Activated CD4-positive, alpha-beta T cell treated with anti-CD3 and anti-CD28 coated beads, Interleukin-2, amount 10 ng/mL, durations not matched to agents 24 days and 14 days (primary cell): ENCODE results near the gene PTTG1IP2. TPM values are rescaled to one million over a fixed set of nuclear protein-coding genes. Genes with fewer than 3 reads are reported as not detected.
"Not testable (repeated sequence)": the region's sequence is repeated elsewhere in the genome, so short reads cannot be mapped to it uniquely, and the experiment has no call there.

Experiments used
- DNase-seq: peaks from one replicate; pipeline ENCODE4 v3.0.0; 2022
- H3K27ac Mint-ChIP-seq: one replicate; pipeline ENCODE4 v1.8.0; 2022; ENCODE audit warnings: mild to moderate bottlenecking, mixed read lengths
- H3K27me3 Mint-ChIP-seq: one replicate; pipeline ENCODE4 v1.8.0; 2022; ENCODE audit warnings: mixed read lengths
- H3K36me3 Mint-ChIP-seq: one replicate; pipeline ENCODE4 v1.8.0; 2022; ENCODE audit warnings: low read depth, mild to moderate bottlenecking, mixed read lengths
- H3K4me1 Mint-ChIP-seq: one replicate; pipeline ENCODE4 v1.8.0; 2021; ENCODE audit warnings: mixed read lengths
- H3K4me3 Mint-ChIP-seq: one replicate; pipeline ENCODE4 v1.8.0; 2022; ENCODE audit warnings: mild to moderate bottlenecking, moderate library complexity, mixed read lengths
- H3K9me3 Mint-ChIP-seq: one replicate; pipeline ENCODE4 v1.8.0; 2021; ENCODE audit warnings: mixed read lengths
- intact Hi-C: fragments of 100-400 bp; cut with micrococcal nuclease; formaldehyde crosslinking; loops from one replicate; pipeline ENCODE4 v1.15.1; 2023
- total RNA-seq: library from RNA; stranded (reverse); gene quantifications from 2 replicates; pipeline ENCODE4 v1.2.3, GENCODE V29; 2022

PTTG1IP2 gene
- total RNA-seq, 1 donor from 2014 or later, result not detected

DNA sequence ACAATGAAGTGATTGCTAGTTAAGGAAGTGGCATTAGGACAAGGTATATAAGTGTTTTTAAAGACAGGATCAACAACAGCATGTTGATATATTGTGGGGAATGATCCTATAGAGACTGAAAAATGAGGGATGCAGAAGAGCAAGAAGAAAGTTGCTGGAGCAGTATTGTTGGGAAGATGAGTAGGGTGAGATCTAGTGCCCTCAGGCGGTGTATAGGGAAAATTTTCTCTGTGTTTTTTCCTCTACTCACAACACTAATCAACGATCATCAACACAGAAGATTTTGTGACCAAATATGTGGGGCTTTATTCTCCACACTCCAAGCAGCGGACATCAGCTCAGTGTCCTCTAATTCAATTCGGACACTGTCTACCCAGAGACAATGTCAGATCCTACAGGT, 9.6 kb upstream of the PTTG1IP2 start:
- Mint-ChIP-seq H3K4me3 (no peak overlapping the region), H3K36me3 (no peaks in the 10 kb centered on the region), H3K9me3 (peaks cover 7% of the 10 kb centered on the region), H3K4me1 (peaks cover 9% of the 10 kb centered on the region), H3K27ac (no peak overlapping the region), H3K27me3 (peaks cover 8% of the 10 kb centered on the region)
- intact Hi-C loops, result no loop called here
- no peak for DNase-seq

DNA sequence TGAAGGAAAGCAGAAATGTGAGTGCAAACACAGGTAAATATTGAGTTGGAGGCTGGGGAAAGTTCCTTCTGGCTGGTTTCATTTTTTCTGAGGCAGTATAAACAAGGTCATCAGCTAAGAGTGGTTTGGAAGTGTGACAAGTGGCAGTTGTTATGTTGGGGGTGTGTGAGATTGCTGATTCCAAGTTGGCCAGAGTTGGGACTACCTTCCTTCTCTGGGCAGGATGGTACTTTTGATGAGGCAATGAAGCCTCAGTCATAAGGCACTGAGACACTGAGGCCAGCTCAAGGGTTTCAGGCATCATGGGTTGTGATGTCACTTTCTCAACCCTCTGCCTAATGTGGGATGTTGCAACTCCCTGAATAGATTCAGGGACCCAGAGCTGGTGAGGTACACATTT, 8.2 kb upstream of the PTTG1IP2 start:
- no peak overlapping the region for H3K27ac Mint-ChIP-seq
- H3K4me1 Mint-ChIP-seq, result peaks cover 4% of the 10 kb centered on the region
- intact Hi-C loops, result no loop called here
- peaks cover 15% of the 10 kb centered on the region for H3K9me3 Mint-ChIP-seq
- no peaks in the 10 kb centered on the region for H3K36me3 Mint-ChIP-seq
- no peak for DNase-seq
- peaks cover 2% of the 10 kb centered on the region for H3K27me3 Mint-ChIP-seq
- no peak overlapping the region for H3K4me3 Mint-ChIP-seq

DNA sequence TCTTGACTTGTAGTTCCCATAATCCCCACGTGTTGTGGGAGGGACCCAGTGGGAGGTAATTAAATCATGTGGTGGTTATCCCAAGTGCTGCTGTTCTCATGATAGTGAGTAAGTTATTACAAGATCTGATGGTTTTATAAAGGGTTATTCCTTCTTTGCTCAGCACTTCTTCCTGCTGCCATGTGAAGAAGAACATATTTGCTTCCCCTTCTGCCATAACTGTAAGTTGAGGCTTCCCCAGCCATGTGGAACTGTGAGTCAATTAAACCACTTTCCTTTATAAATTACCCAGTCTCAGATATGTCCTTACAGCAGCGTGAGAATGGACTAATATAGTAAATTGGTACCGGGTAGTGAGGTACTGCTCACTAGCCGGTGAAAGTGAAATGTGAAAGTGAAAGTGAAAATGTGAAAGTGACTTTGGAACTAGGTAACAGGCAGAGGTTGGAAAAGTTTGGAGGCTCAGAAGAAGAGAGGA, 6.2 kb upstream of the PTTG1IP2 start:
- intact Hi-C loops, result not testable (repeated sequence)

DNA sequence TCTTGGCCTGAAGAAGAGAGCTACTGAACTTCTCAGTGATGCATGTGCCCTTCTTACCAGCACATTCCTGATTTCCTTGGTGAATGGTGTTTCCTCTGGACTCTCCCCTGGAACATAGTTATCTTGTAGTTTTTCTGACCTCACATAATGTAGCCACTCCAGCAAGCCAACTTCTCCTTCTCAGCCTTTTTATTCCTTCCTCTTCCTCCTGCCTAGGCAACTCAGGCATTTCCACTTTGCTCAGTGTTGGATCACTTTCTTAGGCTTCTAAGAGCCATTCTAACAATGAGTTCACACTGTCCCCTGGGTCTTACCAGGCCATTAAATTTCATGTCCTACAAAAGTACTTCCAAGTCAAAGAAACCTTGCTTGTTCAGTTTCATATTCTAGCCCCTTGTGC, 3.6 kb upstream of the PTTG1IP2 start:
- Mint-ChIP-seq H3K9me3 (peaks cover 15% of the 10 kb centered on the region), H3K4me3 (no peak overlapping the region), H3K36me3 (no peaks in the 10 kb centered on the region), H3K27me3 (no peaks in the 10 kb centered on the region), H3K4me1 (peaks cover 4% of the 10 kb centered on the region), H3K27ac (no peak overlapping the region)
- DNase-seq, result no peak
- intact Hi-C loops, result no loop called here

More for the DNA sequence above, 6.2 kb upstream of the PTTG1IP2 start:
- H3K4me1 Mint-ChIP-seq, H3K36me3 Mint-ChIP-seq, H3K27me3 Mint-ChIP-seq, H3K27ac Mint-ChIP-seq: not testable (repeated sequence)
- H3K9me3 Mint-ChIP-seq, result peaks cover 15% of the 10 kb centered on the region
- peak; percentile 62 for DNase-seq
- H3K4me3 Mint-ChIP-seq, result peak overlapping the region; percentile 24

DNA sequence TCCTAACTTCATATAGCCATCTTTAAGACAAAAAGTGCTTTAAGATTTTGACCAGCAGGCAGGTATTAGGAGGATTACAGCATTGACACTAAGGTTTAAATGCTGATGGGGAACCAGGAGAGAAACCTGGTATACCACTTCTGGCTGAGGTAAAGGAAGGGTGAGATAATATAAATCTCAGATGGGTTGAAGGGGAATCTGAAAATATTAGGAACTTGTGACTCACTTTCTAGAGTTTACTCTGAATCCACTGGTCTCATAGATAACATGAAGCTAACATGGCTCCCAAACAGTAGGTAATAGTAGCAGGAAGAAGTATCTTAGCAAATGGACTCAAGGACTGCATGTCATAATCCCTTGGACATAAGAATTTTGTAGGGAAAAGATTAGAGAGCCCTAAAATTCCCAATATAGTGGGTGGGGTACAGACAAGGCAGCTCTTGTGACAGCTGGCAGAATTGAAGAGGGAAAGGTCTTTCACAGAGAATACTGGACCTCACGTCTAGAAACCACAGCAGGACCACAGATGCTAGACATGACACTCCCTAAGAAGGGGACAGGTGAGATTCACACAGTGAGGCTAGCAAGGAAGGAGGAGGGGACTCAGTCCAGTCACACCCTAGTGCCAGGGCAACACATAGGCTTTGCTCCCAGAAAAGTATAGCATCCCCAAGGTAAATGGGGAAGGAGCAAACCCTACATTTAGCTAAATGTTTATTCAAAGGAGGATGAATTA, 3.5 kb downstream of the PTTG1IP2 start:
- Mint-ChIP-seq H3K27ac (no peak overlapping the region), H3K36me3 (no peaks in the 10 kb centered on the region)

DNA sequence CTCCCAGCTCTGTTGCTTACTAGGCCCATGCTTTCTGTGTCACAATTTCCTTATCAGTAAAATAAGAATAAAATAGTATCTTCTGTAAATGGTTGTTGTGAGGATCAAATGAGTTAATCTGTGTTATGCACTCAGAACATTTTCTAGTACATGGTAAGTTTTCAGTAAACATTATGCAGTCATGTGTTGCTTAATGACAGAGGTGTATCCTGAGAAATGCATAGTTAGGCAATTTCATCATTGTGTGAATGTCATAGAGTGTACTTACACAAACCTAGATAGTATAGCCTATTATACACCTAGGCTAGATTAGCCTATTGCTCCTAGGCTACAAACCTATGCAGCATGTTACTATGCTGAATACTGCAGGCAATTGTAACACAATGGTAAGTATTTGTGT, 4.4 kb downstream of the PTTG1IP2 start:
- intact Hi-C loops, result no loop called here
- peaks cover under 1% of the 10 kb centered on the region for H3K27me3 Mint-ChIP-seq
- DNase-seq, result no peak
- no peak overlapping the region for H3K4me3 Mint-ChIP-seq
- no peaks in the 10 kb centered on the region for H3K36me3 Mint-ChIP-seq
- no peak overlapping the region for H3K27ac Mint-ChIP-seq
- H3K9me3 Mint-ChIP-seq, result no peaks in the 10 kb centered on the region
- H3K4me1 Mint-ChIP-seq, result no peaks in the 10 kb centered on the region

More for the DNA sequence above, 3.5 kb downstream of the PTTG1IP2 start:
- H3K4me3 Mint-ChIP-seq, result no peak overlapping the region
- H3K4me1 Mint-ChIP-seq, result no peaks in the 10 kb centered on the region
- DNase-seq, result peak; percentile 0
- no peaks in the 10 kb centered on the region for H3K27me3 Mint-ChIP-seq
- H3K9me3 Mint-ChIP-seq, result no peaks in the 10 kb centered on the region
- intact Hi-C loops, result no loop called here

DNA sequence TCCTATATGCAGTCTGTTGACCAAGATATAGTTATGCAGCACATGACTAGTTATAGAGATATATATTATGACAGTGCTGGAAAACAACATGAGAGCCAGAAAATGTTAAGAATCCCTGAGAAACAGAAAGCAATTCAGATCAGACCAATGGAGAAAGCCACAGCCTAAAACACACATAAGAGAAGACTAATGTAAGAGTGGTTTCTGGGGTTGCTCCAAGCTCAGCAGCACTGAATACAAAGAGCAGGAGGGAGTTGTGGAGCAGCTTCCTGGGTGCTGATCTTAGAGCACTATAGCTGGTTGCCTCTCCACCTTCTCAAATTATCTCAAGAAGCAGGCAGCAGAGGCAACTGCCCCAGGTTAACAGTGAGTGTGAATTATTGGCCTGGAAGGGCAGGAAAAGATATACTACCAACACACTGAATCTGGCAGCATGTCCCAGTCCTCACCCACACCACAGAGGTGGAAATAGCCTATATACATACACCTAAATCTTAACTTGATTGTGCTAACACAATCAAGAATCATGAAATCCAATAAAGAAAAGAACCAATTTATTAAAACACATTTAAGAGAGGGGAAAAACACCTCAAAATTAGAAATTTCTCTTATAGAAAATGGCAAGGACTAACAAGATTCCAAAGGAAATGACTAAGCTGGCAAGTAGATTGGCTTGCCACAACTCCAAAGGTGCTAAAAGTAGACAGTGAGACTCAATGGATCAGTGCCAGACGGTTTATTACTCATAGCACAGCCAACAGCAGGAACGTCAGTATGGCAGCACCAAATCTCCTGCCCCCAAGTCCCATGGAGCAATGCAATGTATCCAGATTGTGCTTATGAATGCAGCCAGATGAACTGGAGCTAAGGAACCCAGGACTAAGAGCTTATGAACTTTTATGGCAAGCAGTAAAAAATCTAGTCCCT, 5.1 kb downstream of the PTTG1IP2 start:
- intact Hi-C loops, result no loop called here
- DNase-seq, result no peak
- H3K9me3 Mint-ChIP-seq, result no peaks in the 10 kb centered on the region
- peaks cover 3% of the 10 kb centered on the region for H3K27me3 Mint-ChIP-seq
- H3K4me1 Mint-ChIP-seq, result no peaks in the 10 kb centered on the region
- no peak overlapping the region for H3K27ac Mint-ChIP-seq
- H3K36me3 Mint-ChIP-seq, result no peaks in the 10 kb centered on the region
- no peak overlapping the region for H3K4me3 Mint-ChIP-seq

DNA sequence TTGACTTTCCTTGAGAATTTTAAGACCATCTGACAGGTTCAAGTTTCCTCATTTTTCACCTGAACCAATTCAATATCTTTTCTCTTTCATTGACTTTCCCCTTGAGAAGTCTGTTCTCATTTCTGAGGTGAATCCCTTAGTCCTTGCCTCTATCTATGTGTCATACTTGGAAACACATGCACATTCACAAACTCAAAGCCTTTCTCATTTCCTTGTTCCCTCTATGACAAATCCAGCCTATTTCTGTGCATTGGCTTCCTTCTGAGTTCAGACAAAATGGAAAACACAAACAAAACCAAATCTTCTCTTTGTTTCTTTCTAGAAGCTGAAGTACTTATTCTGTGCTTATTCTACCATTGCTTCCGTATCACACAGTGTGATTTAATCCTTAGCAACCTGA, 13.8 kb downstream of the PTTG1IP2 start:
- DNase-seq, result no peak
- Mint-ChIP-seq H3K27me3 (peaks cover 3% of the 10 kb centered on the region), H3K9me3 (no peaks in the 10 kb centered on the region), H3K4me1 (no peaks in the 10 kb centered on the region), H3K4me3 (no peak overlapping the region), H3K27ac (no peak overlapping the region), H3K36me3 (no peaks in the 10 kb centered on the region)
- intact Hi-C loops, result no loop called here

DNA sequence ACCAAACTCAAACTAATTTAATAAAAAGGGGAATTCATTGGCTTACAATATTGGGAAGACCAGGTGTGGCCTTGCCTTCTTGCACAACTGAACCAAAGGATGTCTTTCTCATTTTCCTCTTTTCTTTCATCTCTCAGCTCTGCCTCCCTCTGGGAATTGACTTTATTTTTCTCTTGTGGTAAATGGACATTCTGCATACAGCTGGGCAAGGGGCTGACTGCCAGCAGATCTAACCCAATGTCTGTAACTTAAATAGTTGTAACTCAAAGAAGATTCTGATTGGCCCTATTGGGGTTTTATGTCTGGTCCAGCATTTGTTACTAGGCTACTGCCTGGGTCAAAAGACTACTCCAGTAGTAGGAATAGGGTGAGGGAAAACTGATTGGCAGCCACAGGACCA, 15.3 kb downstream of the PTTG1IP2 start:
- Mint-ChIP-seq H3K9me3 (no peaks in the 10 kb centered on the region), H3K27ac (no peak overlapping the region), H3K4me3 (no peak overlapping the region), H3K27me3 (peaks cover 2% of the 10 kb centered on the region), H3K36me3 (no peaks in the 10 kb centered on the region), H3K4me1 (no peaks in the 10 kb centered on the region)
- intact Hi-C loops, result no loop called here
- DNase-seq, result peak; percentile 21

DNA sequence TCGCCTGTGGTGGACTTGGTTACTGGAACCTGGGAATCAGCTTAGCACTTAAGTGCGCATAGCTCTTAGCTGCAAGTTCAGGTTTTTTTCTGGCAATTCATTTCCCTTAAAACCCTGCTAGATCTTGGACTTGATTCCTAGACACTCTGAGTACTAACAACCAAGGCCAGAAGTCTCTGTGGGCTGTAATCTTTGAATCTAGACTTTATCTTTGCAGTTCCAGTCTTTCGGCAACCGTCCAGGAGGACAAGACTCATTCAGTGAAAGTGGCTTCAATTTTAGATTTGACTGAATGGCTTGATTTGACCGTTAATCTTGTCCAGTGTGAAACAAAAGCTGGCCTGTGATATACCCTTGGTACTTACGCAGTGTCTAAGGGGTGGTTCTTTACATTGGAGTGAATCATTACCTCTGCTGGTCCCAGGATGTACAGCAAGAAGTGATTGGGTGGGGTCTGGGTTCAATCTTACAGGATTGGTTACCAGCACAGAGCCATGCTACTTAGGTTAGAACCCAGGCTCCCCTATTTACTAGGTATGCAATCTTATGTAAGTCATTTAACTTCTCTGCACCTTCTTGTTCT, 16.4 kb downstream of the PTTG1IP2 start:
- no peaks in the 10 kb centered on the region for H3K4me1 Mint-ChIP-seq
- intact Hi-C loops, result no loop called here
- no peak overlapping the region for H3K4me3 Mint-ChIP-seq
- H3K36me3 Mint-ChIP-seq, result no peaks in the 10 kb centered on the region
- H3K27me3 Mint-ChIP-seq, result peaks cover 4% of the 10 kb centered on the region
- DNase-seq, result peak; percentile 16
- no peak overlapping the region for H3K27ac Mint-ChIP-seq
- H3K9me3 Mint-ChIP-seq, result no peaks in the 10 kb centered on the region

DNA sequence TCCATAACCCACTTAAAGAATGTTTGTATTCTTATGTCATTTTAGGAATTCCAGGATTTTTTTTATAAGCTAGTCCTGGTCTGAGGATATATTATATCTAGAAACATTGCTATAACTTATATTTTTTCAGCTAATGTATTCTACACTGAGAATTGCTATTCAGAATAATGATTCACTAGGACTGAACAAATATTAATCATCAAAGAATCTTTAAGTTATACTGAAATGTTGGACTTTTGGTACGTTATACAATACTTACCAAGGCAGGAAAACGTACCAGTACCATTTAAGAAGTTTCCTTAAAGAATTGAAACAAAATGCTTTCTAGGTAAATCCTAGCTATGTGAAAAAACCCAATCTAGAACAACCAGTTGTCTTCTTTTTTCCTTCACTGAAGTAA, 18.4 kb downstream of the PTTG1IP2 start:
- Mint-ChIP-seq H3K9me3 (no peaks in the 10 kb centered on the region), H3K4me1 (no peaks in the 10 kb centered on the region), H3K27me3 (peaks cover 4% of the 10 kb centered on the region), H3K27ac (no peak overlapping the region), H3K4me3 (no peak overlapping the region), H3K36me3 (no peaks in the 10 kb centered on the region)
- DNase-seq, result no peak
- intact Hi-C loops, result no loop called here

DNA sequence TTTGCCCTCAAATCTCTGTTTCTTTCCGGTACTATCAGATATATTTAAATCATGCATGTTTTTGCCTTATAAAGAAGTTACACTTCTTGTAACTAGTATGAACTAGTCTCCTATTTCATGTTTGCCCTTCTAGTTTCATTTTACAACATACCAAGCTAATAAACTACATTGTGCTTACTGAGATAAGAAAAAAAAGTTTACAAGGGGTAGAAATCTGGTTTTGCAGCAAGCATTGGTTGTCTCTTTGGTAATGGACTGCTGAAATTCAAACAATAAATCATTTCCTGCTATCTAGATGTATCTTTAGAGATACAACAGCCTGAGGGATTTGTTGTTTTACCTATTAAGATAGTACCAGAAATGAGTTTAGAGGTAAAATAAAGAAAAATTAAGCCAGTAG, 18.8 kb downstream of the PTTG1IP2 start:
- peak; percentile 1 for DNase-seq

DNA sequence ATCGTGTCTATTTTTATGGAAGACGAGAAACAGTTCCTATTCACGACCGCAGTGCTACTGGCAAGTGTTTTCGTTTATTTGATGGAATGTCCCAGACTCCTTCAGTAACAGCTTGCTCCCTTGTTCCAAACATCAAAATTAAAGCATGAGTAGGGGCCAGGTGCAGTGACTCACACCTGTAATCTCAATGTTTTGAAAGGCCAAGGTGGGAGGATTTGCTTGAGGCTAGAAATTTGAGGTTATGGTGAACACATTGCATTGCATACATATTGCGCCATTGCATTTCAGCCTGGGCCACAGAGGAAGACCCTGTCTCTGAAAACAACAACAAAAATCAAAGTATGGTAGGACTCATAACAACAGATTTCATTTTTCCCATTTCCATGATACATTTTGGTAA, 22.8 kb downstream of the PTTG1IP2 start:
- no peaks in the 10 kb centered on the region for H3K9me3 Mint-ChIP-seq
- no peaks in the 10 kb centered on the region for H3K36me3 Mint-ChIP-seq
- peaks cover 4% of the 10 kb centered on the region for H3K27me3 Mint-ChIP-seq
- no peaks in the 10 kb centered on the region for H3K4me1 Mint-ChIP-seq
- peak; percentile 6 for DNase-seq
- no peak overlapping the region for H3K4me3 Mint-ChIP-seq
- H3K27ac Mint-ChIP-seq, result no peak overlapping the region
- intact Hi-C loops, result no loop called here

More for the DNA sequence above, 18.8 kb downstream of the PTTG1IP2 start:
- Mint-ChIP-seq H3K9me3 (no peaks in the 10 kb centered on the region), H3K4me1 (no peaks in the 10 kb centered on the region), H3K4me3 (no peak overlapping the region), H3K36me3 (no peaks in the 10 kb centered on the region), H3K27me3 (peaks cover 4% of the 10 kb centered on the region), H3K27ac (no peak overlapping the region)
- intact Hi-C loops, result no loop called here

DNA sequence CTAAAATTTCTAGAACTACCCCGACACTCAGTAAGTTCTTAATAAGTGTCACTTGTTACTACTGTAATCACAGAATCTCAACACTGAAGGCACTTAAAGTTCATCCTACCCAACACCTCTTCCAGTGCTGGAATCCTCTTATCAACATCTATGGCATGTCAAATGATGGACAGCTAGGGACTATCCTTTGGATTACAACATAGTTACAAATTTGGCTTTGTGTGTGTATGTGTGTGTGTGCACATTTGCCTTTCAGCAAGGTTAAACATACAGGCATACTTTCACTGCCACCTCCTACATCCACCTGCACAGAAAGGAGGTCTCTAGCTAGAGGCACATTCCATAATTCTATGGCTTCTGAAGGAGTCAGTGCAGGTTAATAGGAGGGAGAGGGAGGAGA, 25.8 kb downstream of the PTTG1IP2 start:
- no peaks in the 10 kb centered on the region for H3K4me1 Mint-ChIP-seq
- intact Hi-C loops, result no loop called here

More for the DNA sequence above, 25.8 kb downstream of the PTTG1IP2 start:
- Mint-ChIP-seq H3K9me3 (no peaks in the 10 kb centered on the region), H3K27ac (no peak overlapping the region), H3K36me3 (no peaks in the 10 kb centered on the region), H3K27me3 (no peaks in the 10 kb centered on the region), H3K4me3 (no peak overlapping the region)
- DNase-seq, result peak; percentile 26
